ENCODE results near the gene FOSB. TPM values are rescaled to one million over a fixed set of nuclear protein-coding genes. Genes with fewer than 3 reads are reported as not detected.

FOSB gene
- polyA plus RNA-seq, 2 of the 4 experiments (the other 2 are of a cell fraction) = 0.57 to 48.8 TPM

DNA sequence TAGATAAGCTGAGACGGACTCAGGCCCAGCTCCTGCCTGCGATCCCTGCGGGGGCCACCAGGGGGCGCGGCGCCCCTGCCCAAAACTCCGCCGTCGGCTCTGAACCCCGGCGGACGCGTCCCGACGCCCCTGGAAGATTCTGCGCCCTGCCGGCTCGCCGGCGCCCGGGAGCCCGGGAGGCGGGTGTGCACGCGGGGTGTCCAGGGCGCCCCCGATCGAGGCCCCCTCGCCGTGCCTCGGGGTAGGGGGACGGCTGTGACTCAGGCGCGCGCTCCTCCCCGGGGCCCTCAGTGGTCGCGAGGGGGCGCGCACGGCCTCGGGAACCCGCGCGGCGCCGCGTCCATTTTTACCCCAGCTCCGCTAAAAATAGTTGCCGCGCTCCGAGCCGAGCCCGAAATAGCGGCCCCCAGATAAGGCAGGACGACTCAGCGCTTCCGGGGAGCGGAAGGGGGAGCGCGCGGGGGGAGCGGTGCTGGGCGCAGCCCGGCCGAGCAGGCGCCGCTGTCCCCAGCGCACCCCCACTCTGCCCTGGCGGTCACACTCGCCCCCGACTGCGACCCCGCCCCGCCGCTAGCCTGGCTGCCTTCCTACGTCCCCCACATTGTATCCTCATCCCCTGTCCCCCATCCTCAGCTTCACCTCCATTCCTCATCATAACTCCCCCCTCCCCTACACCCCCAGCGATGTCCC, 28.1 kb upstream of the FOSB start:
- peaks cover 27% of the 10 kb centered on the region for H3K4me1 ChIP-seq
- peak overlapping the region; percentile 52 for H3K4me3 ChIP-seq
- ChIA-PET CTCF (interaction anchor here (0.5 to 27.6 kb wide), 62 partner anchors 9 to 485 kb away, joined by 3 to 1883 read pairs (median 4); partner anchors contain the start of genes BLOC1S3, ERCC1, FBXO46 and FOSB), POLR2A (interaction anchor here (0.8 to 4.6 kb wide), 6 partner anchors 11 to 202 kb away, joined by 3 to 40 read pairs (median 6); partner anchors contain the start of gene FOSB)
- peak; percentile 26 to 55 for ATAC-seq
- H3K4me2 ChIP-seq = peak overlapping the region; percentile 73
- DNase-seq (ENCODE audit: low read depth in 1 of 2, low spot score in 1 of 2) = peak; percentile 74 to 83
- FAIRE-seq = no peak
- WGBS (ENCODE audit: missing lambda C conversion rate) = 3% methylated on average over 33 of the region's 78 CpGs
- H3K27ac ChIP-seq = peak overlapping the region; percentile 80 to 95
- H3K9me3 ChIP-seq = no peaks in the 10 kb centered on the region
- TF ChIP-seq CHD4 (IDR thresholded peaks at IDR 0.05; ENCODE audit: borderline replicate concordance) (no peak), PHF8 (IDR thresholded peaks at IDR 0.05; ENCODE audit: borderline replicate concordance, low read depth) (peak; percentile 48), ESRRA (IDR thresholded peaks at IDR 0.05; ENCODE audit: borderline replicate concordance, low read length) (no peak), TP53 (CRISPR knock-in tag; IDR thresholded peaks at IDR 0.05) (peak; percentile 84; the same call in 1 of the 2 replicates), HEYL (CRISPR knock-in tag; IDR thresholded peaks at IDR 0.05) (no peak), JUNB (IDR thresholded peaks at IDR 0.05) (no peak), HOXB5 (CRISPR knock-in tag; IDR thresholded peaks at IDR 0.05) (0 out of 2 replicates have a peak, but pooled peaks have one; percentile 17), EP300 (IDR thresholded peaks at IDR 0.05) (no peak), EHF (CRISPR knock-in tag; IDR thresholded peaks at IDR 0.05) (no peak), KDM1A (IDR thresholded peaks at IDR 0.05; ENCODE audit: low read depth) (no peak), JUN (IDR thresholded peaks at IDR 0.05) (peak in 1 of 2 experiments; percentile 81; a peak in 3 of 5 replicates), EHMT2 (IDR thresholded peaks at IDR 0.05; ENCODE audit: low read depth) (no peak), MAFK (IDR thresholded peaks at IDR 0.05; ENCODE audit: partially characterized antibody) (no peak), RARB (CRISPR knock-in tag; IDR thresholded peaks at IDR 0.05) (no peak), BHLHE40 (IDR thresholded peaks at IDR 0.05; ENCODE audit: low read depth, low read length) (no peak), KDM5A (IDR thresholded peaks at IDR 0.05) (no peak), NR3C1 (IDR thresholded peaks at IDR 0.05) (no peak), CBX2 (IDR thresholded peaks at IDR 0.05; ENCODE audit: borderline replicate concordance, low read depth) (no peak), FOSL2 (IDR thresholded peaks at IDR 0.05) (no peak), FOSL2 (CRISPR knock-in tag; IDR thresholded peaks at IDR 0.05) (peak; percentile 83), GATA3 (IDR thresholded peaks at IDR 0.05; ENCODE audit: borderline replicate concordance) (peak; percentile 39; the same call in 1 of the 2 replicates), MYC (IDR thresholded peaks at IDR 0.05; ENCODE audit: borderline replicate concordance, low read length) (no peak; the same call in 1 of the 2 replicates), ZNF302 (CRISPR knock-in tag; IDR thresholded peaks at IDR 0.05) (no peak), NPAS2 (CRISPR knock-in tag; IDR thresholded peaks at IDR 0.05; ENCODE audit: borderline replicate concordance) (no peak), MAZ (IDR thresholded peaks at IDR 0.05; ENCODE audit: borderline replicate concordance, low read depth, low read length) (peak; percentile 93), CHD2 (IDR thresholded peaks at IDR 0.05; ENCODE audit: low read length, partially characterized antibody) (no peak), ZC3H11A (IDR thresholded peaks at IDR 0.05) (no peak), HOXB13 (CRISPR knock-in tag; IDR thresholded peaks at IDR 0.05; ENCODE audit: low read depth) (no peak), RFX5 (IDR thresholded peaks at IDR 0.05) (no peak), POLR2A (IDR thresholded peaks at IDR 0.05; ENCODE audit: low read length) (peak; percentile 12; the same call in 1 of the 2 replicates), FOSB (CRISPR knock-in tag; IDR thresholded peaks at IDR 0.05) (no peak)
- TF ChIP-seq, protein P1, sequence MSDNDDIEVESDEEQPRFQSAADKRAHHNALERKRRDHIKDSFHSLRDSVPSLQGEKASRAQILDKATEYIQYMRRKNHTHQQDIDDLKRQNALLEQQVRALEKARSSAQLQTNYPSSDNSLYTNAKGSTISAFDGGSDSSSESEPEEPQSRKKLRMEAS (IDR thresholded peaks at IDR 0.05) = peak; percentile 57; the same call in 1 of the 2 replicates
- TF ChIP-seq, protein P2, sequence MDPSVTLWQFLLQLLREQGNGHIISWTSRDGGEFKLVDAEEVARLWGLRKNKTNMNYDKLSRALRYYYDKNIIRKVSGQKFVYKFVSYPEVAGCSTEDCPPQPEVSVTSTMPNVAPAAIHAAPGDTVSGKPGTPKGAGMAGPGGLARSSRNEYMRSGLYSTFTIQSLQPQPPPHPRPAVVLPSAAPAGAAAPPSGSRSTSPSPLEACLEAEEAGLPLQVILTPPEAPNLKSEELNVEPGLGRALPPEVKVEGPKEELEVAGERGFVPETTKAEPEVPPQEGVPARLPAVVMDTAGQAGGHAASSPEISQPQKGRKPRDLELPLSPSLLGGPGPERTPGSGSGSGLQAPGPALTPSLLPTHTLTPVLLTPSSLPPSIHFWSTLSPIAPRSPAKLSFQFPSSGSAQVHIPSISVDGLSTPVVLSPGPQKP (IDR thresholded peaks at IDR 0.05; ENCODE audit: low read depth, low read length) = peak; percentile 83; the same call in 1 of the 2 replicates
- TF ChIP-seq, protein P3, sequence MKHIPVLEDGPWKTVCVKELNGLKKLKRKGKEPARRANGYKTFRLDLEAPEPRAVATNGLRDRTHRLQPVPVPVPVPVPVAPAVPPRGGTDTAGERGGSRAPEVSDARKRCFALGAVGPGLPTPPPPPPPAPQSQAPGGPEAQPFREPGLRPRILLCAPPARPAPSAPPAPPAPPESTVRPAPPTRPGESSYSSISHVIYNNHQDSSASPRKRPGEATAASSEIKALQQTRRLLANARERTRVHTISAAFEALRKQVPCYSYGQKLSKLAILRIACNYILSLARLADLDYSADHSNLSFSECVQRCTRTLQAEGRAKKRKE (CRISPR knock-in tag; IDR thresholded peaks at IDR 0.05; ENCODE audit: low read depth) = no peak
- TF ChIP-seq, protein P4, sequence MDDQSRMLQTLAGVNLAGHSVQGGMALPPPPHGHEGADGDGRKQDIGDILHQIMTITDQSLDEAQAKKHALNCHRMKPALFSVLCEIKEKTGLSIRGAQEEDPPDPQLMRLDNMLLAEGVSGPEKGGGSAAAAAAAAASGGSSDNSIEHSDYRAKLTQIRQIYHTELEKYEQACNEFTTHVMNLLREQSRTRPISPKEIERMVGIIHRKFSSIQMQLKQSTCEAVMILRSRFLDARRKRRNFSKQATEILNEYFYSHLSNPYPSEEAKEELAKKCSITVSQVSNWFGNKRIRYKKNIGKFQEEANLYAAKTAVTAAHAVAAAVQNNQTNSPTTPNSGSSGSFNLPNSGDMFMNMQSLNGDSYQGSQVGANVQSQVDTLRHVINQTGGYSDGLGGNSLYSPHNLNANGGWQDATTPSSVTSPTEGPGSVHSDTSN (IDR thresholded peaks at IDR 0.05) = no peak
- TF ChIP-seq, protein P5, sequence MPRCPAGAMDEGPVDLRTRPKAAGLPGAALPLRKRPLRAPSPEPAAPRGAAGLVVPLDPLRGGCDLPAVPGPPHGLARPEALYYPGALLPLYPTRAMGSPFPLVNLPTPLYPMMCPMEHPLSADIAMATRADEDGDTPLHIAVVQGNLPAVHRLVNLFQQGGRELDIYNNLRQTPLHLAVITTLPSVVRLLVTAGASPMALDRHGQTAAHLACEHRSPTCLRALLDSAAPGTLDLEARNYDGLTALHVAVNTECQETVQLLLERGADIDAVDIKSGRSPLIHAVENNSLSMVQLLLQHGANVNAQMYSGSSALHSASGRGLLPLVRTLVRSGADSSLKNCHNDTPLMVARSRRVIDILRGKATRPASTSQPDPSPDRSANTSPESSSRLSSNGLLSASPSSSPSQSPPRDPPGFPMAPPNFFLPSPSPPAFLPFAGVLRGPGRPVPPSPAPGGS (IDR thresholded peaks at IDR 0.05) = no peak; the same call in 2 of the 3 replicates
- TF ChIP-seq, protein P6, sequence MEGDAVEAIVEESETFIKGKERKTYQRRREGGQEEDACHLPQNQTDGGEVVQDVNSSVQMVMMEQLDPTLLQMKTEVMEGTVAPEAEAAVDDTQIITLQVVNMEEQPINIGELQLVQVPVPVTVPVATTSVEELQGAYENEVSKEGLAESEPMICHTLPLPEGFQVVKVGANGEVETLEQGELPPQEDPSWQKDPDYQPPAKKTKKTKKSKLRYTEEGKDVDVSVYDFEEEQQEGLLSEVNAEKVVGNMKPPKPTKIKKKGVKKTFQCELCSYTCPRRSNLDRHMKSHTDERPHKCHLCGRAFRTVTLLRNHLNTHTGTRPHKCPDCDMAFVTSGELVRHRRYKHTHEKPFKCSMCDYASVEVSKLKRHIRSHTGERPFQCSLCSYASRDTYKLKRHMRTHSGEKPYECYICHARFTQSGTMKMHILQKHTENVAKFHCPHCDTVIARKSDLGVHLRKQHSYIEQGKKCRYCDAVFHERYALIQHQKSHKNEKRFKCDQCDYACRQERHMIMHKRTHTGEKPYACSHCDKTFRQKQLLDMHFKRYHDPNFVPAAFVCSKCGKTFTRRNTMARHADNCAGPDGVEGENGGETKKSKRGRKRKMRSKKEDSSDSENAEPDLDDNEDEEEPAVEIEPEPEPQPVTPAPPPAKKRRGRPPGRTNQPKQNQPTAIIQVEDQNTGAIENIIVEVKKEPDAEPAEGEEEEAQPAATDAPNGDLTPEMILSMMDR (IDR thresholded peaks at IDR 0.05) = peak; percentile 100
